C4-2B (cell line): ENCODE results near the gene IL11.

ENCODE experiments used
- ZFX ChIP-seq: fragments of 450-650 bp; IDR thresholded peaks from 2 replicates; pipeline ENCODE4 v1.6.1; 2017
- TF ChIP-seq, protein P1 (sequence below): fragments of 450-650 bp; conservative IDR thresholded peaks from 2 replicates; pipeline ENCODE4 v1.5.1; 2017; ENCODE audit warnings: mild to moderate bottlenecking

DNA sequence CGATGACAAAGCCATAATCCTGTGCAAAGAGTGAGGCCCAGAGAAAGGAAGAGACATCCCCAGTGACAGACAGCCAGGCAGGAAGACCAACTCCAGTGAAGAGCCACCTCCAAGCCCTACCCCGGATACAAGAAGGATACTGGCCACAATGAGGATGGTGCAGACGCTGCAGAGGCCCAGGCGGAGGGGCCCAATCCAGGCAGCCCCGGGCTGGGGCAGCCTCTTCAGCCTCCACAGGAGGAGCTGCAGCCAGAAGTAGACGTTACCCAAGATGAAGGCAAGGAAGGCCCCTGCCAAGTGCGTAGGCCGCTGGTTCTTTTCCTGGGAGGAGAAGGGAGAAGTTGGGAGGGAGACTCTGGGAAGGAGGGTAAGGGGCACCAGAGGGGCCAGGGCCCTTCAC lies 53.6 kb downstream of the IL11 start:
- no peak for TF ChIP-seq ZFX
- TF ChIP-seq, protein P1, sequence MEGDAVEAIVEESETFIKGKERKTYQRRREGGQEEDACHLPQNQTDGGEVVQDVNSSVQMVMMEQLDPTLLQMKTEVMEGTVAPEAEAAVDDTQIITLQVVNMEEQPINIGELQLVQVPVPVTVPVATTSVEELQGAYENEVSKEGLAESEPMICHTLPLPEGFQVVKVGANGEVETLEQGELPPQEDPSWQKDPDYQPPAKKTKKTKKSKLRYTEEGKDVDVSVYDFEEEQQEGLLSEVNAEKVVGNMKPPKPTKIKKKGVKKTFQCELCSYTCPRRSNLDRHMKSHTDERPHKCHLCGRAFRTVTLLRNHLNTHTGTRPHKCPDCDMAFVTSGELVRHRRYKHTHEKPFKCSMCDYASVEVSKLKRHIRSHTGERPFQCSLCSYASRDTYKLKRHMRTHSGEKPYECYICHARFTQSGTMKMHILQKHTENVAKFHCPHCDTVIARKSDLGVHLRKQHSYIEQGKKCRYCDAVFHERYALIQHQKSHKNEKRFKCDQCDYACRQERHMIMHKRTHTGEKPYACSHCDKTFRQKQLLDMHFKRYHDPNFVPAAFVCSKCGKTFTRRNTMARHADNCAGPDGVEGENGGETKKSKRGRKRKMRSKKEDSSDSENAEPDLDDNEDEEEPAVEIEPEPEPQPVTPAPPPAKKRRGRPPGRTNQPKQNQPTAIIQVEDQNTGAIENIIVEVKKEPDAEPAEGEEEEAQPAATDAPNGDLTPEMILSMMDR = no peak
